ENCODE data around the gene PSMD5. TPM values are rescaled to one million over a fixed set of nuclear protein-coding genes. Genes with fewer than 3 reads are reported as not detected.

The PSMD5 gene
- 28.5 TPM for polyA plus RNA-seq (2013, experiment 1 of 2)
- polyA plus RNA-seq (2013, experiment 2 of 2) = 28.7 TPM

- Histone ChIP-seq H3K79me1 (replicated peaks; ENCODE audit: low read length, poor library complexity, severe bottlenecking) (peaks cover 20% of the 10 kb centered on the region), H2AK5ac (ENCODE audit: low read length, severe bottlenecking) (peak within 1 kb of the TSS; percentile 70), H3K36me3 (ENCODE audit: control insufficient read depth in 1 of 2, insufficient read depth in 2 of 2, low read depth in 1 of 2, low read length in 2 of 2) (peaks cover 0 to 21% of the 10 kb centered on the region in 2 experiments), H3K18ac (ENCODE audit: low read depth in 1 of 2, low read length in 2 of 2) (peak within 1 kb of the TSS; percentile 96), H3K4me2 (ENCODE audit: low read length, poor library complexity, severe bottlenecking) (peak within 1 kb of the TSS; percentile 82), H3K4me1 (ENCODE audit: control insufficient read depth, insufficient read depth, low read depth, low read length) (peaks cover 12% of the 10 kb centered on the region), H3K9me3 (ENCODE audit: control insufficient read depth, low read length) (no peaks in the 10 kb centered on the region), H4K91ac (ENCODE audit: low read length) (peak within 1 kb of the TSS; percentile 91), H2BK5ac (ENCODE audit: low read depth, low read length, poor library complexity, severe bottlenecking) (peak within 1 kb of the TSS; percentile 68), H2AFZ (ENCODE audit: low read depth, low read length) (peak within 1 kb of the TSS; percentile 90), H3K9ac (ENCODE audit: low read length) (peak within 1 kb of the TSS; percentile 99), H2BK120ac (ENCODE audit: low read depth, low read length) (peak within 1 kb of the TSS; percentile 87), H2BK15ac (ENCODE audit: low read depth, poor library complexity, severe bottlenecking) (peak within 1 kb of the TSS; percentile 90), H3K14ac (ENCODE audit: low read length in 2 of 2) (peak within 1 kb of the TSS in 1 of 2 experiments; percentile 91), H3K27me3 (ENCODE audit: control insufficient read depth in 1 of 2, insufficient read depth in 1 of 2, low read length in 2 of 2) (no peaks in the 10 kb centered on the region), H4K8ac (ENCODE audit: low read length) (peak within 1 kb of the TSS; percentile 99), H3K23ac (ENCODE audit: low read length in 2 of 2) (peak within 1 kb of the TSS; percentile 37 to 98), H3K27ac (ENCODE audit: low read length, poor library complexity, severe bottlenecking) (peak within 1 kb of the TSS; percentile 90), H3K4me3 (ENCODE audit: insufficient read depth in 1 of 2, low read depth in 1 of 2, low read length in 2 of 2) (peak within 1 kb of the TSS; percentile 93 to 99), H3K4ac (ENCODE audit: low read depth in 1 of 2, low read length in 2 of 2) (peak within 1 kb of the TSS; percentile 77 to 92), H2BK12ac (ENCODE audit: low read length in 2 of 2) (peak within 1 kb of the TSS in 1 of 2 experiments; percentile 62)
- WGBS = 3% methylated on average over 62 of the region's 62 CpGs
- peak; percentile 100 for DNase-seq
Observed at GRCh38 chr9:120842685-120843485, at the start of gene PSMD5. Gene PSMD5, minus strand, starts transcription at chr9:120842922. Its CDS starts 13 bp downstream, at chr9:120842909.

- H3K4ac ChIP-seq (ENCODE audit: low read depth in 1 of 2, low read length in 2 of 2) = no peak overlapping the region
Observed at GRCh38 chr9:120891884-120892747, 49.4 kb upstream of the PSMD5 start.

GRCh38 chr9:120891245-120891883 lies 48.6 kb upstream of the PSMD5 start:
- Histone ChIP-seq H3K79me1 (replicated peaks; ENCODE audit: low read length, poor library complexity, severe bottlenecking) (no peaks in the 10 kb centered on the region), H2BK15ac (ENCODE audit: low read depth, poor library complexity, severe bottlenecking) (no peak overlapping the region), H3K27ac (ENCODE audit: low read length, poor library complexity, severe bottlenecking) (no peak overlapping the region), H3K14ac (ENCODE audit: low read length in 2 of 2) (no peak overlapping the region), H3K4ac (ENCODE audit: low read depth in 1 of 2, low read length in 2 of 2) (no peak overlapping the region), H2AFZ (ENCODE audit: low read depth, low read length) (no peak overlapping the region), H4K8ac (ENCODE audit: low read length) (no peak overlapping the region), H3K4me1 (ENCODE audit: control insufficient read depth, insufficient read depth, low read depth, low read length) (peaks cover 12% of the 10 kb centered on the region), H2BK5ac (ENCODE audit: low read depth, low read length, poor library complexity, severe bottlenecking) (no peak overlapping the region), H4K91ac (ENCODE audit: low read length) (no peak overlapping the region), H3K9ac (ENCODE audit: low read length) (no peak overlapping the region), H2BK120ac (ENCODE audit: low read depth, low read length) (no peak overlapping the region), H2AK5ac (ENCODE audit: low read length, severe bottlenecking) (no peak overlapping the region), H3K4me2 (ENCODE audit: low read length, poor library complexity, severe bottlenecking) (no peak overlapping the region), H3K36me3 (ENCODE audit: control insufficient read depth in 1 of 2, insufficient read depth in 2 of 2, low read depth in 1 of 2, low read length in 2 of 2) (no peaks in the 10 kb centered on the region), H3K9me3 (ENCODE audit: control insufficient read depth, low read length) (no peaks in the 10 kb centered on the region), H3K27me3 (ENCODE audit: control insufficient read depth in 1 of 2, insufficient read depth in 1 of 2, low read length in 2 of 2) (peaks cover 0 to 42% of the 10 kb centered on the region in 2 experiments), H3K18ac (ENCODE audit: low read depth in 1 of 2, low read length in 2 of 2) (no peak overlapping the region), H2BK12ac (ENCODE audit: low read length in 2 of 2) (peak overlapping the region in 1 of 2 experiments; percentile 18), H3K4me3 (ENCODE audit: insufficient read depth in 1 of 2, low read depth in 1 of 2, low read length in 2 of 2) (no peak overlapping the region), H3K23ac (ENCODE audit: low read length in 2 of 2) (no peak overlapping the region)
- peak; percentile 36 for DNase-seq
- 76% methylated on average over 7 of the region's 10 CpGs for WGBS

More at GRCh38 chr9:120891884-120892747, 49.4 kb upstream of the PSMD5 start:
- H3K4me2 ChIP-seq (ENCODE audit: low read length, poor library complexity, severe bottlenecking) = no peak overlapping the region
- no peak overlapping the region for H2BK120ac ChIP-seq (ENCODE audit: low read depth, low read length)
- H4K91ac ChIP-seq (ENCODE audit: low read length) = no peak overlapping the region
- H2BK12ac ChIP-seq (ENCODE audit: low read length in 2 of 2) = no peak overlapping the region
- no peak overlapping the region for H2AFZ ChIP-seq (ENCODE audit: low read depth, low read length)
- H2AK5ac ChIP-seq (ENCODE audit: low read length, severe bottlenecking) = no peak overlapping the region
- no peak overlapping the region for H2BK5ac ChIP-seq (ENCODE audit: low read depth, low read length, poor library complexity, severe bottlenecking)
- DNase-seq = no peak
- H2BK15ac ChIP-seq (ENCODE audit: low read depth, poor library complexity, severe bottlenecking) = no peak overlapping the region
- peaks cover 0 to 42% of the 10 kb centered on the region in 2 experiments for H3K27me3 ChIP-seq (ENCODE audit: control insufficient read depth in 1 of 2, insufficient read depth in 1 of 2, low read length in 2 of 2)
- H3K14ac ChIP-seq (ENCODE audit: low read length in 2 of 2) = no peak overlapping the region
- H3K23ac ChIP-seq (ENCODE audit: low read length in 2 of 2) = no peak overlapping the region
- H3K36me3 ChIP-seq (ENCODE audit: control insufficient read depth in 1 of 2, insufficient read depth in 2 of 2, low read depth in 1 of 2, low read length in 2 of 2) = no peaks in the 10 kb centered on the region
- no peak overlapping the region for H3K27ac ChIP-seq (ENCODE audit: low read length, poor library complexity, severe bottlenecking)
- no peaks in the 10 kb centered on the region for H3K79me1 ChIP-seq (replicated peaks; ENCODE audit: low read length, poor library complexity, severe bottlenecking)
- H4K8ac ChIP-seq (ENCODE audit: low read length) = no peak overlapping the region
- H3K18ac ChIP-seq (ENCODE audit: low read depth in 1 of 2, low read length in 2 of 2) = no peak overlapping the region
- no peaks in the 10 kb centered on the region for H3K9me3 ChIP-seq (ENCODE audit: control insufficient read depth, low read length)
- peaks cover 9% of the 10 kb centered on the region for H3K4me1 ChIP-seq (ENCODE audit: control insufficient read depth, insufficient read depth, low read depth, low read length)
- WGBS = 79% methylated on average over 9 of the region's 15 CpGs
- H3K9ac ChIP-seq (ENCODE audit: low read length) = no peak overlapping the region
- no peak overlapping the region for H3K4me3 ChIP-seq (ENCODE audit: insufficient read depth in 1 of 2, low read depth in 1 of 2, low read length in 2 of 2)

Data from mesenchymal stem cell (in vitro differentiated cells and primary cell).